Left lobe of liver (tissue), 2 donors: ENCODE measurements around the gene ATP8B4. TPM values are rescaled to one million over a fixed set of nuclear protein-coding genes. Genes with fewer than 3 reads are reported as not detected.

Experiments
- ATAC-seq: fragments of 200-7000 bp; cut with Tn5 transposase; one replicate; pipeline ENCODE4 v1.9.1; 2020; ENCODE audit warnings: mild to moderate bottlenecking, moderate library complexity
- DNase-seq: peaks from one replicate; pipeline ENCODE4 v3.0.0-alpha.2; 2020; ENCODE audit warnings: low spot score
- total RNA-seq: library from RNA; stranded (reverse); gene quantifications from one replicate; pipeline ENCODE4 v1.2.1, GENCODE V29; 2021
- donor health status: DM: no; HTN: no; CAD: no; lungs with moderate emphysema.
- donor health status: DM: no; HTN: yes; CAD: no.

ATP8B4 gene
- total RNA-seq, 1 donor from 2014 or later: 6.8 TPM

- no peak for DNase-seq
- ATAC-seq: no peak
Observed at GRCh38 chr15:50065279-50065678, 53.8 kb downstream of the ATP8B4 start.

GRCh38 chr15:50064673-50065072 lies 54.4 kb downstream of the ATP8B4 start:
- ATAC-seq (no peak), DNase-seq (no peak)

- DNase-seq: no peak
- ATAC-seq: no peak
Observed at GRCh38 chr15:50063226-50063625, 55.8 kb downstream of the ATP8B4 start.

GRCh38 chr15:50061503-50061902 lies 57.5 kb downstream of the ATP8B4 start:
- DNase-seq: no peak

GRCh38 chr15:50059883-50060282 lies 59.1 kb downstream of the ATP8B4 start:
- ATAC-seq (no peak), DNase-seq (no peak)

More at GRCh38 chr15:50061503-50061902, 57.5 kb downstream of the ATP8B4 start:
- no peak for ATAC-seq

GRCh38 chr15:50059203-50059772 lies 59.7 kb downstream of the ATP8B4 start:
- ATAC-seq (peak; percentile 67), DNase-seq (no peak)

GRCh38 chr15:50057905-50058639 lies 61.0 kb downstream of the ATP8B4 start:
- ATAC-seq: no peak
- DNase-seq: no peak

GRCh38 chr15:50057196-50057595 lies 61.8 kb downstream of the ATP8B4 start:
- no peak for ATAC-seq
- no peak for DNase-seq

- ATAC-seq: no peak
- no peak for DNase-seq
Observed at GRCh38 chr15:50055750-50056157, 63.3 kb downstream of the ATP8B4 start.

GRCh38 chr15:50055332-50055731 lies 63.7 kb downstream of the ATP8B4 start:
- no peak for ATAC-seq
- no peak for DNase-seq

- peak; percentile 45 for ATAC-seq
Observed at GRCh38 chr15:50053055-50053856, 65.8 kb downstream of the ATP8B4 start.

GRCh38 chr15:50051811-50052419 lies 67.1 kb downstream of the ATP8B4 start:
- DNase-seq (no peak), ATAC-seq (peak; percentile 93)

More at GRCh38 chr15:50053055-50053856, 65.8 kb downstream of the ATP8B4 start:
- DNase-seq: no peak

GRCh38 chr15:50050986-50051743 lies 67.9 kb downstream of the ATP8B4 start:
- ATAC-seq: no peak
- DNase-seq: no peak

GRCh38 chr15:50049871-50050270 lies 69.2 kb downstream of the ATP8B4 start:
- ATAC-seq (no peak), DNase-seq (no peak)

GRCh38 chr15:50046867-50047266 lies 72.2 kb downstream of the ATP8B4 start:
- no peak for DNase-seq
- no peak for ATAC-seq

GRCh38 chr15:50046159-50046558 lies 72.9 kb downstream of the ATP8B4 start:
- DNase-seq (no peak), ATAC-seq (no peak)

GRCh38 chr15:50044904-50045303 lies 74.1 kb downstream of the ATP8B4 start:
- ATAC-seq (no peak), DNase-seq (no peak)

GRCh38 chr15:50044406-50044805 lies 74.6 kb downstream of the ATP8B4 start:
- ATAC-seq: no peak
- no peak for DNase-seq

GRCh38 chr15:50042775-50043174 lies 76.3 kb downstream of the ATP8B4 start:
- ATAC-seq (no peak), DNase-seq (no peak)

GRCh38 chr15:50030456-50030855 lies 88.6 kb downstream of the ATP8B4 start:
- ATAC-seq (no peak), DNase-seq (no peak)

GRCh38 chr15:50028326-50028725 lies 90.7 kb downstream of the ATP8B4 start:
- DNase-seq: no peak
- no peak for ATAC-seq
